Epithelial cell of proximal tubule (primary cell): ENCODE data around the gene DNAJA2. TPM values are rescaled to one million over a fixed set of nuclear protein-coding genes. Genes with fewer than 3 reads are reported as not detected.

Source experiments
- DNase-seq: peaks from one replicate; pipeline ENCODE4 v3.0.0-alpha.2; 2011; ENCODE audit warnings: low read depth
- H3K4me3 ChIP-seq: 2 replicates; pipeline ENCODE4 v1.5.1; 2011; ENCODE audit warnings: low read depth, mild to moderate bottlenecking, low read length
- CTCF ChIP-seq: conservative IDR thresholded peaks from 2 replicates; pipeline ENCODE4 v1.5.1; 2012; ENCODE audit warnings: low read depth, mild to moderate bottlenecking, low read length
- total RNA-seq: library from RNA; depleted of rRNA; stranded (reverse); fragments of >200 nt; gene quantifications from 2 replicates; pipeline ENCODE4 v1.2.3, GENCODE V29; 2015

The DNAJA2 gene
- total RNA-seq, 1 donor from 2014 or later, result 49.8 TPM

- no peak for DNase-seq
- TF ChIP-seq CTCF, result no peak
- no peak overlapping the region for H3K4me3 ChIP-seq
Observed at GRCh38 chr16:46996391-46996790, 22.9 kb upstream of the DNAJA2 start.

GRCh38 chr16:46991729-46992704 is 18.5 kb upstream of the DNAJA2 start:
- no peak for TF ChIP-seq CTCF
- DNase-seq, result no peak

GRCh38 chr16:46986896-46987295 is 13.4 kb upstream of the DNAJA2 start:
- no peak for TF ChIP-seq CTCF
- no peak for DNase-seq
- no peak overlapping the region for H3K4me3 ChIP-seq

More at GRCh38 chr16:46991729-46992704, 18.5 kb upstream of the DNAJA2 start:
- no peak overlapping the region for H3K4me3 ChIP-seq

GRCh38 chr16:46986438-46986837 is 13.0 kb upstream of the DNAJA2 start:
- TF ChIP-seq CTCF, result no peak
- H3K4me3 ChIP-seq, result no peak overlapping the region
- DNase-seq, result no peak

- no peak overlapping the region for H3K4me3 ChIP-seq
- no peak for TF ChIP-seq CTCF
- no peak for DNase-seq
Observed at GRCh38 chr16:46982335-46982734, 8.9 kb upstream of the DNAJA2 start.

- no peak for TF ChIP-seq CTCF
- H3K4me3 ChIP-seq, result no peak overlapping the region
- no peak for DNase-seq
Observed at GRCh38 chr16:46980926-46981325, 7.5 kb upstream of the DNAJA2 start.

- H3K4me3 ChIP-seq, result no peak overlapping the region
- no peak for TF ChIP-seq CTCF
- DNase-seq, result no peak
Observed at GRCh38 chr16:46976550-46976949, 3.1 kb upstream of the DNAJA2 start.
